IPS-11a (cell line): ENCODE results near the gene TRMT2B.
"Not testable (repeated sequence)": the region's sequence is repeated elsewhere in the genome, so short reads cannot be mapped to it uniquely, and the experiment has no call there.

ENCODE experiments used
- H3K4me3 ChIP-seq: one replicate; pipeline ENCODE4 v1.5.1; 2013; ENCODE audit warnings: low read depth, low read length, control low read depth

Gene TRMT2B

DNA sequence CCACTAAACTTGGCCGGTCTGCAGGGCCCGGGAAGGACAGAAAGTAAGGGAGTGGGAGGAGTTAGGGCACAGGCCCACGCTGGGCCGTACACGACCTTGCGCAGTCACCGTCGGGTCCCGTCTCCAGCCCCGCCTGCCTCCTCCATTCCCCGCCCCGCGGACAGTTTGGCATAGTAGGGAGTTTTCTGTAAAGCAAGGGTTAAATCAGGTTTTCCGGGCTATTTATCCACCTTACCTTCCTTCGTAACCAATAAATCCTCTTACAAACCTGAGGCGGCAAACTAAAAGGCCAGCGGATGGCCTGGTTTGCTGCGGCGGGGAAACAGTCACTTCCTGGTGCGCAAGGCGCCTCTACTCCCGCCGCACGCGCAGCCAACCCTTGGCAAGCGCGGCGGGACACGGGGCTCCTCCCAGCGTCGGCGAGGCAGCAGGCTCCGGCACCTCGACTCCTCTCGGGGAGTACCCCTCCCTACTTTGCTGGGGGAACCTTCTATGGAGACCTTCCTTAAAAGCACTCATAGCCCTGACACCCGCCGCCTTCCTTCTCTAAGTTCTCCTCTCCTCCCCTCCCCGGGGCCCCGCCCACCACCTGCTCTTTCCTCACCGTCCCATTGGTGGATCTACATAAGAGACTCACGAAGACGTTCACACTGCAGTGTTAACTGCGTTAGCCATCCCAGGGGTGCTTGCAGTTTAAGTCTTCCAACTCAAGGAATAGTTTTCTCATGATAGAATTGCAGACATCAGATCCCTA, at the start of gene TRMT2B:
Gene TRMT2B, minus strand, starts transcription at position 563 of the 754 bp plus-strand sequence. CDS start 9,822 bp downstream, outside the sequence.
- H3K4me3 ChIP-seq, result peak within 1 kb of the TSS; percentile 51

DNA sequence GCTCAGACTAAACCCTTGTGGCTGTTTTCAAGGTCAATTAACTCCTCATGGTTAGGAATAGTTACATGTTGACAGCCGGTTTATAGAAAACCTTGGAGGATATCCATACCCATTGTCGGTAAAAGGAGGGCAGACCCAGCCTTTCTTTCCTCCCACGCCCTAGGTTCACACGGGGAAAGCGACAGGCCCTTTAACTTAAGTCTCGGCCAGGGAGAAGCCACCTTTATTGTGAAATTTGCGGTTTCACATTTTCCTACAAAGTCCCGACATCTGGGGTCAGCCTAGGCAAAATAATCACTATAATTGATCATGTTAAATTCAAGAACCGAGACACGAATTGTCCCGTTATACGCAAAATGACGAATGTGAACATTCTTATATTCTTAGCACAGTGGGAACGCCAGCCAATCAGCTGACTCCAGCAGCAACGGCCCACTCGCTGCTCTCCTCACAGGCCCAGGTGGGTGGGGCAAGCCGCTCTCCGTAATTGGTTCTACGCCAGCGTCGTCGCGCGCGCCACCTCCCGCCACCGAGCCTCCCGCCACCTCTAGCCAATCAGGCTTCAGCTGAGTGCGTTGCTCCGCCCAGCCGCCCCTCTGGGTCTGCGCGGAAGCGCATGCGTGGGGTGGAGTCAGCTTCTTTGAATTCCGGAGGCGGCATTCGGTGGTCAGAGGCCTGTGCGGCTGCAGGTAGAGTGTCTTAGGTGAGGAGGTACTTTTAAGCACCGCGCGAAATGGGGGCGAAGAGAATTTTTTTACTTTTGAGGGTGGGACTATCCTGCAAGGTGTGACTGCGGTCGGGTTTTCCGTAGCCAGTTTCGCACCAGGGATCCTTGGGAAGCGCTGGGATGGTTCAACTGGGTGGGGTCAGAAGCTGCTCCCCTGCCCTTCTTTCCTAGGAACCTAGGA, 45.9 kb upstream of the TRMT2B start, which contains the start of gene CENPI:
Gene CENPI, plus strand, starts transcription at position 659 of the 908 bp plus-strand sequence. CDS start 2,867 bp downstream, outside the sequence.
- H3K4me3 ChIP-seq, result peak within 1 kb of the TSS; percentile 61

GRCh38 chrX:101091817-101092216, 39.9 kb upstream of the TRMT2B start:
- no peak overlapping the region for H3K4me3 ChIP-seq

DNA sequence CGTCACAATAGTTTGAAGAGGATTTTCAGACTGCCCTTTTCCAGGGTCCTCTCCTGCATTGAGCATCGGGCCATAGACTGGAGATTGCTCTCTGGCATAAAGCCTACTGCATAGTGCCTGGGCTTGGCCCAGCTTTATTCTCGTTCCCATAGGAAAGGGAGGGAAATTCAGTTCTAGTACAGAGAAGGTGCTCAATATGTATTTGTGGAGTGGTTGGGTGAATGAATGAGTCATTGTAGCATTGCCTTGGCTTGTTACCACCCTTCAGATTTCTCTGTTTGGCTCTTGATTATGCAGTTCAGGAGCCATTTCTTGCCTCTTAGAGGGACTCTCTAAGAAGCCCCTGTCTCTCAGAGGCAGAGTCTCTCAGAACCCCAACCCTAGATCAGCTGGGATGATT, 29.3 kb upstream of the TRMT2B start:
- no peak overlapping the region for H3K4me3 ChIP-seq

DNA sequence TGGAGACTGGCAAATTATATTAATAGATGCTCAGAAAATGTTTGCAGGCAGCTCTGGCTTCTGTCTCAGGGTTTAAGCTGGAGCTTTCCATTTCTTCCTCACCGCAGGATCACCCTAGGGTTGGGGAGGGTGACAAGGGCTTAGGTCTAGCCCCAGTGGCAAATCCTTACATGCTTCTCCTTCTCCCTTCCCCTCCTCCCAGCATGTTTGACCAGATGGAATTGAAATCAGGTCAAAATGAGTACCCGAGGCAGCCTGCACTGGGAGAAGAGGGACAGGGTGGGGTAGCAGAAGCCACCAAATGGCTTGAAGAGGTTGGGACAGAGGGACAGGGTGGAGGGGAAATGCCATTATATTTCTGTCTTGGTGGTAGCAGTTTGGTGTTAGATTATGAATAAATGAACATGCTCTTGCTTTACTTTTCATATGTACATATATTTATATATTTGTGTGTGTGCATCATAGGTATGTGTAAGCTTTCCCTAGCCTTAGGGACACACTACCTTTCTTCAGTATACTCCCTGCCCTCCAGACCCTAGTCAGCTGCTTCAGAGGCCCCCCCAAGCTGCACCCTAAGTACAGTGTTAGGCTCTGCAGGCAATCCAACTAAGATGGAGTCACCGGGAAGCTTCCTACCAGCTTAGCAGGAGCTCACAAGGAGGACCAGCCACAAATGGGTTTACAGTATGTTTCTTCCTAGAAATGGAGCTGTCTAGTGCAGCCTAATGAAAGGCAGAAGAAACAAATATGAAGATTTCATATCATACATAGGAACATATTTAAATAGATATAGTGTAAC, 28.6 kb upstream of the TRMT2B start:
- no peak overlapping the region for H3K4me3 ChIP-seq

GRCh38 chrX:101079736-101080270, 27.9 kb upstream of the TRMT2B start:
- no peak overlapping the region for H3K4me3 ChIP-seq

DNA sequence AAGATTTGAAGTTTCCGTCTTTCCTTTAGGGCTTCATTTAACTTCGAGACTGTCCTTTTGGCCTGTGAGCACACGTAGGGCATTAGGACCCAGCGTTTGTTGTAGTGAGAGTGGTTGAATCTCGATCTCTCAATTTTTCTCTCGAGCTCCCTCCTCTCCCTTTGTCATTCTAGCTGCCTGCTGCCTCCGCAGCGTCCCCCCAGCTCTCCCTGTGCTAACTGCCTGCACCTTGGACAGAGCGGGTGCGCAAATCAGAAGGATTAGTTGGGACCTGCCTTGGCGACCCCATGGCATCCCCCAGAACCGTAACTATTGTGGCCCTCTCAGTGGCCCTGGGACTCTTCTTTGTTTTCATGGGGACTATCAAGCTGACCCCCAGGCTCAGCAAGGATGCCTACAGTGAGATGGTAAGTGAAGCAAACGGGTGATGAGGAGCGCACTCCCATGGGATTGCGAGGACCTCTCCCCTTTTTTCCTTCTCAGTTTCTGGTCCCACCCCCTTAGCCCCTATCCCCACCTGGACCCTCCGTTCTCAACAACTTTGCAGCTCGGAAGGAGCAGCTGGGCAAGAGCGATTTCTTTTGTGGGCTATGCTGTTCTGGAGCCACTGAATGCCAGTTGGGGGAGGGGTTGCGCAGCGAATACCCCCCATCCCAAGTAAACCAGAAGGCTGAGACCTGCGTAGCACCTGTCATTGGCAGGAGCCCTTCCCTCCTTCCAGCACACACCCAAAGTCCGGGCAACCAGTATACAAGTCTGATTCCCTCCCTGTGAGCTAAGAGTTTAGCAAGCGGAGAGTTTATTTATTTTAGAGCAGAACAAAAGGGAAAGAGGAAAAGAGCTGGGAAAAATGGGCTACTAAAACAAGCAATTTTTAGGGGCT, 27.0 kb upstream of the TRMT2B start, which contains the start of gene TMEM35A:
Gene TMEM35A, plus strand, starts transcription at position 164 of the 883 bp plus-strand sequence. Its CDS starts 124 bp downstream, at position 288.
- H3K4me3 ChIP-seq, result peak within 1 kb of the TSS; percentile 61

GRCh38 chrX:101071582-101071981, 19.7 kb upstream of the TRMT2B start:
- no peak overlapping the region for H3K4me3 ChIP-seq

DNA sequence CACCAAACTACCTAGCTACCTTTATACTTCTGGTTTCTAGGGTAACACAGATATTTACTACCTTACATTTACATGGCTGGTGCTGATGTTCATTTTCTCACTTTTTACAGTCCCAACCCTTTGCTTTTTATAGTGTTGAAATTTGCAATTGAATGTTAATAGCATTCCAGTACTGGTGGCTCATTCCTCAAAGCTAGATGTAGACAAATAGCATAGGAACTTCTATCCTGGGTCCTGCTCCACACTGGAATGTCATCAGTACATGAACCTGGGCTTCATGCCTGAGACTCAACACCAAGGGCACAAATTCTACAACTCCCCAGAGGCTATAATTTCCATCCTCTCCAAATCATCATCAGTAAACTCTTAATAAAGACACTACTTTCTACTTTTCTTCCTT, 10.3 kb upstream of the TRMT2B start:
- H3K4me3 ChIP-seq, result no peak overlapping the region

GRCh38 chrX:101057093-101057714, 5.3 kb upstream of the TRMT2B start:
- H3K4me3 ChIP-seq, result no peak overlapping the region

- not testable (repeated sequence) for H3K4me3 ChIP-seq
Measured at GRCh38 chrX:101056551-101056950, 4.6 kb upstream of the TRMT2B start.

DNA sequence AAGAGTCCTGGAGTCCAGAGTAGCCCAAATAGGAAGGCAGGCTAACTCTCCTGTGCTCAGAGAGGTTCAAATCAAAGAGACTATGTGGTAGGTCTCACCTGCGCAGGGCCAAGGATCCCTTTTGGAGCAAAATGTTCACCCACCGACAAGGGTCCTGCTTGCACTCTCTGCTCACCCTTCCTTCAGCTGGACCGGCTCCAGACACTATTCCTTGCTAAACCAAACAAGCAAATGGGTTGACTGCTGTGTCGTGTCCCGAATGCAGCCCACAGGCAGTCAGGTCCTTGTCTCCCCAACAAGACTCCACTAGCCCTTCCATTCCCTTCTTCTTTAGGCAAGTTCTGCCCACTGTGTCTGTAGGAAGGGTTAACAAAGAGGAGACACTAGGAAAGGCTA, 760 bp downstream of the TRMT2B start:
- H3K4me3 ChIP-seq, result peak overlapping the region; percentile 51

DNA sequence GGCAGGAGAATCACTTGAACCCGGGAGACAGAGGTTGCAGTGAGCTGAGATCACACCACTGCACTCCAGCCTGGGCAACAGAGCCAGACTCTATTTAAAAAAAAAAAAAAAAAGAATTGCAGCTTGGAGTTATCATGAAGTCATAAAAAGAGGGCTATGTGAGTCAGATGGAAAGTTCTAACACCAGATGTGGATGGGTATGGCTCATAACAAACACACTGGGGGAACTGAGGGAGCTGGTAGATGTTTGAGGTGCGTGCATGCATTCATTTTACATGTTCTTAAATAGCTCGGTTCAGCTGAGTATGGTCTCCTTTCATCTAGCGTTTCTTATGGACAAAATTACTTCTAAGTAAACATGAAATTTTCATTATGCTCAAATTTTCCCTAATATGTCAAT, 11.7 kb downstream of the TRMT2B start:
- no peak overlapping the region for H3K4me3 ChIP-seq

DNA sequence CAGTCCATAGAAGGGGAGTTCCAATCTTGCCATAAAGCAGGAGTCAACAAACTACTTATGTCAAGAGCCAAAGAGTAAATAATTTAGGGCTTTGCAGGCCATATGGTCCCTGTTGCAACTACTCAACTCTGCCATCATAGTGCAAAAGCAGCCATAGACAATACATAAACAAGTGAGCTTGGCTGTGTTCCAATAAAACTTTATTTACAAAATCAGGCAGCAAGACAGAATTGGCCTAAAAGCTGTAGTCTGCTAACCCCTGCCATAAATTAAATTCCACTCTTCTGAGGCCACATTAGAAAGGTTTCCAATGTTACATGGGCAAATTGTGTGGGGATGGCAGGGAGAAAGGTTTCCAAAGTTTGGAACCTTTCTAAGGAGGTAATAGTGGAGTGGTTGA, 14.7 kb downstream of the TRMT2B start:
- H3K4me3 ChIP-seq, result no peak overlapping the region

DNA sequence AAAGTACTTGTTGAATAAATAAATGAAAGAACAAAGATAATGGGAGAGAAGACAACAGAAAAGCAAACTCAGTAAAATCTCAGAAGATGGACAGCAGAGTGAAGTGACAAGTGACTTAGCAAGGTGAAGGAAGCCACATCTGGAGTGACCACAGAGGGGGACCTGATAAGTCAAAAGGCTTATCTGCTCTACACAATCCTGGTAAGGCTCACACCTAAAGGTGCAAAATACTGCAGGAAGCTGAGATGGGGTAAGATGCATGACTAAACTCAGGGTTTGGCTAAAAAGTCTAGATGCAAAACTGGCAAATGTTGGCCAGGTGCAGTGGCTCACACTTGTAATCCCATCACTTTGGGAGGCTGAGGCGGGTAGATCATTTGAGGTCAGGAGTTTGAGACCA, 22.2 kb downstream of the TRMT2B start:
- no peak overlapping the region for H3K4me3 ChIP-seq

GRCh38 chrX:101028562-101028961, 23.3 kb downstream of the TRMT2B start:
- no peak overlapping the region for H3K4me3 ChIP-seq

DNA sequence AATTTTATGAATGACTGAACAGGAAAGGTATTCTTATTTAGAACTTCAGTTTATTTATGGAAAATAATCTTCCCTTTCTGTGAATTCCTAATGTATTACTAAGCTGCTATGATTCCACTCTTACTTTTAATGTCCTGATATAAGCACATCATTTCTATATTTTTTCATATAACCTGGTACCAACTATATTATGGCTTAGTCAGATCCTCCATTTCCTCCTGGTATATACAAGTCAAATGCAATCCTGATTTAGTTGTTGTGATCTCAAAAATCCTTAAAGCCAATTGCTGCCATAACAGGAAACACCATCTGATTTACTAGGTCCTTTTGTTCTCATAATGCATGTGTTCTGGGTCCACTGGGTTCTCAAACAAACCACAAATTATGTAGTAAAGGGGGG, 26.8 kb downstream of the TRMT2B start:
- H3K4me3 ChIP-seq, result no peak overlapping the region

DNA sequence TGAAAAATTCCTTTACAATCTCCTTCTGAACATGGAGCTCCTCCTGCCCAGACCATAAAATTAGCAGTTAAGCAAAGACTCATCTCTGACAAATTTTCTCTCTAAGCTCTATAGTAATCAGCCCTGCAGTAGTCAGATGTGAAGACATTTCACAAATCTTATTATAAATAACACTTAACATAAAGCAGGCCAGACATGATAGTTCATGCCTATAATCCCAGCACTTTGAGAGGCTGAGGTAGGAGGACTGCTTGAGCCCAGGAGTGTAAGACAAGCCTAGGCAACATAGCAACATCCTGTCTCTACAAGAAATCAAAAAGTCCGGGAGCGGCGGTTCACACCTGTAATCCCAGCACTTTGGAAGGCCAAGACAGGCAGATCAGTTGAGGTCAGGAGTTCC, 29.9 kb downstream of the TRMT2B start:
- no peak overlapping the region for H3K4me3 ChIP-seq

DNA sequence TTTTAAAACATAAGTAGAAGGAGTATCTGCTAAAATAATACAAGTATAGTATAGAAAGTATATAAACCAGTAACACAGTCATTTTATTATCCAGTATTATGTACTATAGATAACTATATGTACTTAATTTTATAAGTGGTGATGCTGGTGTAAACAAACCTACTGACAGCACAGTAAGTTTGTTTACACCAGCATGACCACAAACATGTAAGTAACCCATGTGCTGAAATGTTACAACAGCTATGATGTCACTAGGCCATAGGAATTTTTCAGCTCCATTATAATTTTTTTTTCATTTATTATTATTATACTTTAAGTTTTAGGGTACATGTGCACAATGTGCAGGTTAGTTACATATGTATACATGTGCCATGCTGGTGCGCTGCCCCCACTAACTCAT, 39.9 kb downstream of the TRMT2B start:
- not testable (repeated sequence) for H3K4me3 ChIP-seq
